HepG2 (cell line): ENCODE data around the gene SBK1. TPM values are rescaled to one million over a fixed set of nuclear protein-coding genes. Genes with fewer than 3 reads are reported as not detected.

ENCODE experiments used
- NCOA2 ChIP-seq: sonication (generic); formaldehyde crosslinking; IDR thresholded peaks from 2 replicates; pipeline ENCODE4 v1.8.0; 2022; ENCODE audit warnings: inconsistent platforms
- NR3C1 ChIP-seq: sonication (generic); formaldehyde crosslinking; IDR thresholded peaks from 2 replicates; pipeline ENCODE4 v1.4.0; 2020; ENCODE audit warnings: missing genetic modification reagents
- PRDM10 ChIP-seq: sonication (generic); formaldehyde crosslinking; IDR thresholded peaks from 2 replicates; pipeline ENCODE4 v1.4.0; 2020; ENCODE audit warnings: low read depth, missing genetic modification reagents
- PRPF4 ChIP-seq: fragments of 200-400 bp; formaldehyde crosslinking; IDR thresholded peaks from 2 replicates; pipeline ENCODE4 v1.6.1; 2016; ENCODE audit warnings: low read length, low read depth; ENCODE audit not compliant: poor library complexity, severe bottlenecking
- RELA ChIP-seq: sonication (generic); formaldehyde crosslinking; IDR thresholded peaks from 2 replicates; pipeline ENCODE4 v1.4.0; 2020; ENCODE audit warnings: missing genetic modification reagents
- YY1 ChIP-seq: IDR thresholded peaks from 2 replicates; pipeline ENCODE4 v1.6.1; 2011; ENCODE audit warnings: low read length, low read depth, moderate library complexity, mild to moderate bottlenecking; ENCODE audit not compliant: insufficient read depth, insufficient replicate concordance
- ZFAT ChIP-seq: sonication (generic); formaldehyde crosslinking; conservative IDR thresholded peaks from 2 replicates; pipeline ENCODE4 v1.8.1; 2023; ENCODE audit warnings: missing genetic modification reagents, inconsistent platforms
- ZNF333 ChIP-seq: sonication (generic); formaldehyde crosslinking; IDR thresholded peaks from 2 replicates; pipeline ENCODE4 v1.4.0; 2020; ENCODE audit warnings: mild to moderate bottlenecking, missing genetic modification reagents, borderline replicate concordance
- ZNF431 ChIP-seq: sonication (generic); formaldehyde crosslinking; IDR thresholded peaks from 2 replicates; pipeline ENCODE4 v1.9.0; 2022; ENCODE audit warnings: missing genetic modification reagents, low read depth, mild to moderate bottlenecking, borderline replicate concordance
- ZNF609 ChIP-seq: sonication (generic); formaldehyde crosslinking; IDR thresholded peaks from 2 replicates; pipeline ENCODE4 v1.4.0; 2020; ENCODE audit warnings: mild to moderate bottlenecking, missing genetic modification reagents, borderline replicate concordance
- ZNF7 ChIP-seq: IDR thresholded peaks from 2 replicates; pipeline ENCODE4 v1.6.1; 2016; ENCODE audit warnings: missing biosample characterization, missing genetic modification reagents
- polyA plus RNA-seq, 8 experiments: library from polyadenylated mRNA; depleted of rRNA in 3 of 8; stranded (reverse) in 7 of 8; unstranded in 1 of 8; fragments of >200 nt; fragmentation: Illumina TruSeq in 4 of 8; extraction: Trizol in 4 of 8; gene quantifications; 2 replicates each; pipeline versions ENCODE4 v1.2.1 to v1.2.3, GENCODE V29; 2011 to 2016; ENCODE audit warnings: low read depth in 4 of 8, missing spikeins in 1 of 8, mixed read lengths in 1 of 8; ENCODE audit not compliant: insufficient read depth in 1 of 8
- total RNA-seq, 5 experiments: library from RNA; depleted of rRNA; stranded (reverse); fragments of >200 nt; fragmentation: Illumina TruSeq; extraction: Trizol; gene quantifications; 2 replicates each; pipeline ENCODE4 v1.2.3, GENCODE V29; 2016; ENCODE audit warnings: low read depth in 1 of 5
- TF ChIP-seq, protein P1 (sequence below): sonication (generic); formaldehyde crosslinking; IDR thresholded peaks from 2 replicates; pipeline ENCODE4 v1.4.0; 2020; ENCODE audit warnings: missing genetic modification reagents, low read depth, mild to moderate bottlenecking, borderline replicate concordance
- TF ChIP-seq, protein P2 (sequence below): sonication (generic); formaldehyde crosslinking; IDR thresholded peaks from 2 replicates; pipeline ENCODE4 v1.8.0; 2022; ENCODE audit warnings: mild to moderate bottlenecking, missing genetic modification reagents
- TF ChIP-seq, protein P3 (sequence below): sonication (generic); formaldehyde crosslinking; IDR thresholded peaks from 2 replicates; pipeline ENCODE4 v1.5.1; 2020; ENCODE audit warnings: mild to moderate bottlenecking, missing genetic modification reagents, borderline replicate concordance

SBK1 gene
- total and polyA plus RNA-seq, 2 of the 13 experiments (the other 11 are each of a cell fraction or from before 2014, with no cell fraction given): 0.15 to 0.17 TPM

- no peak for TF ChIP-seq ZNF431
- TF ChIP-seq PRDM10 (CRISPR knock-in tag): no peak
- TF ChIP-seq, protein P1, sequence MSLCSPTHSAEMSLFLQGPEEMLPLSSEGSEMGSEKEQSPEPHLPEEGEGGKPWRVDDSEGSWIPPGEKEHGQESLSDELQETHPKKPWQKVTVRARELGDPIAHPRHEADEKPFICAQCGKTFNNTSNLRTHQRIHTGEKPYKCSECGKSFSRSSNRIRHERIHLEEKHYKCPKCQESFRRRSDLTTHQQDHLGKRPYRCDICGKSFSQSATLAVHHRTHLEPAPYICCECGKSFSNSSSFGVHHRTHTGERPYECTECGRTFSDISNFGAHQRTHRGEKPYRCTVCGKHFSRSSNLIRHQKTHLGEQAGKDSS (CRISPR knock-in tag): no peak
- TF ChIP-seq NCOA2 (CRISPR knock-in tag): no peak
- no peak for TF ChIP-seq ZNF7
- TF ChIP-seq ZFAT: no peak
- TF ChIP-seq ZNF333 (CRISPR knock-in tag): no peak
- TF ChIP-seq RELA: no peak
- TF ChIP-seq ZNF609: no peak
- no peak for TF ChIP-seq PRPF4
- TF ChIP-seq, protein P2, sequence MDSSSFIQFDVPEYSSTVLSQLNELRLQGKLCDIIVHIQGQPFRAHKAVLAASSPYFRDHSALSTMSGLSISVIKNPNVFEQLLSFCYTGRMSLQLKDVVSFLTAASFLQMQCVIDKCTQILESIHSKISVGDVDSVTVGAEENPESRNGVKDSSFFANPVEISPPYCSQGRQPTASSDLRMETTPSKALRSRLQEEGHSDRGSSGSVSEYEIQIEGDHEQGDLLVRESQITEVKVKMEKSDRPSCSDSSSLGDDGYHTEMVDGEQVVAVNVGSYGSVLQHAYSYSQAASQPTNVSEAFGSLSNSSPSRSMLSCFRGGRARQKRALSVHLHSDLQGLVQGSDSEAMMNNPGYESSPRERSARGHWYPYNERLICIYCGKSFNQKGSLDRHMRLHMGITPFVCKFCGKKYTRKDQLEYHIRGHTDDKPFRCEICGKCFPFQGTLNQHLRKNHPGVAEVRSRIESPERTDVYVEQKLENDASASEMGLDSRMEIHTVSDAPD (CRISPR knock-in tag): no peak
- TF ChIP-seq, protein P3, sequence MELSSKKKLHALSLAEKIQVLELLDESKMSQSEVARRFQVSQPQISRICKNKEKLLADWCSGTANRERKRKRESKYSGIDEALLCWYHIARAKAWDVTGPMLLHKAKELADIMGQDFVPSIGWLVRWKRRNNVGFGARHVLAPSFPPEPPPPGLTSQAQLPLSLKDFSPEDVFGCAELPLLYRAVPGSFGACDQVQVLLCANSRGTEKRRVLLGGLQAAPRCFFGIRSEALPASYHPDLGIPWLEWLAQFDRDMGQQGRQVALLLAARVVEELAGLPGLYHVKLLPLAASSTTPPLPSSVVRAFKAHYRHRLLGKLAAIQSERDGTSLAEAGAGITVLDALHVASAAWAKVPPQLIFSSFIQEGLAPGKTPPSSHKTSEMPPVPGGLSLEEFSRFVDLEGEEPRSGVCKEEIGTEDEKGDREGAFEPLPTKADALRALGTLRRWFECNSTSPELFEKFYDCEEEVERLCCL (CRISPR knock-in tag): no peak
- TF ChIP-seq YY1: peak; percentile 20
- TF ChIP-seq NR3C1 (CRISPR knock-in tag): no peak
Measured at GRCh38 chr16:28317040-28317880, 24.9 kb downstream of the SBK1 start (continued).
